Measurements from ENCODE around the gene WDR7.

DNA sequence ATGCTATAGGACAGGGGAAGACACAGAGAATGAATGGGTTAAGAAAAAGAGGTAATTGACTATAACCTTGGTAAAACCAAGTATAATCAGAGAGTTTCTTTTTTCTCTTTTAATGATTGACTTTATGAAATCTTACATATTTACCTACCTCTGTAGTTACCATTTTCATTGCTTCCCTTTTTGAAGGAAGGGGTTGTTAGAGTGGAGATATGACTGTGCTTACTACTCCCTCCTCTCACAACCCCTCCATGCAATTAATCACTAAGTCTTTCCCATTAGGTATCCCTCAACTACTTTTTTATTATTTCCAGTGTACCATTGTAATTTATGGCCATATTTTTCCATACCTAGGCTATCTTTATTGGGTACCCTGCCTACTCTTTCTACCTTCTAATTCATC lies 71.4 kb downstream of the WDR7 start:
- no peak for TF ChIP-seq ZFX (IDR thresholded peaks at IDR 0.05; ENCODE audit: borderline replicate concordance)
- TF ChIP-seq, protein P1, sequence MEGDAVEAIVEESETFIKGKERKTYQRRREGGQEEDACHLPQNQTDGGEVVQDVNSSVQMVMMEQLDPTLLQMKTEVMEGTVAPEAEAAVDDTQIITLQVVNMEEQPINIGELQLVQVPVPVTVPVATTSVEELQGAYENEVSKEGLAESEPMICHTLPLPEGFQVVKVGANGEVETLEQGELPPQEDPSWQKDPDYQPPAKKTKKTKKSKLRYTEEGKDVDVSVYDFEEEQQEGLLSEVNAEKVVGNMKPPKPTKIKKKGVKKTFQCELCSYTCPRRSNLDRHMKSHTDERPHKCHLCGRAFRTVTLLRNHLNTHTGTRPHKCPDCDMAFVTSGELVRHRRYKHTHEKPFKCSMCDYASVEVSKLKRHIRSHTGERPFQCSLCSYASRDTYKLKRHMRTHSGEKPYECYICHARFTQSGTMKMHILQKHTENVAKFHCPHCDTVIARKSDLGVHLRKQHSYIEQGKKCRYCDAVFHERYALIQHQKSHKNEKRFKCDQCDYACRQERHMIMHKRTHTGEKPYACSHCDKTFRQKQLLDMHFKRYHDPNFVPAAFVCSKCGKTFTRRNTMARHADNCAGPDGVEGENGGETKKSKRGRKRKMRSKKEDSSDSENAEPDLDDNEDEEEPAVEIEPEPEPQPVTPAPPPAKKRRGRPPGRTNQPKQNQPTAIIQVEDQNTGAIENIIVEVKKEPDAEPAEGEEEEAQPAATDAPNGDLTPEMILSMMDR (IDR thresholded peaks at IDR 0.05): no peak
